NB4 (cell line): Measurements from ENCODE around the gene MYLK4.
A peak's percentile ranks its signal among the peaks of the same experiment; 100 is the strongest.

Experiments
- CTCF ChIP-seq: IDR thresholded peaks from one replicate; pipeline ENCODE4 v1.5.1; 2012; ENCODE audit warnings: low read depth, low read length
- POLR2A ChIP-seq: IDR thresholded peaks from 2 replicates; pipeline ENCODE4 v1.6.1; 2011; ENCODE audit warnings: mild to moderate bottlenecking; ENCODE audit not compliant: insufficient read length; ENCODE audit errors: extremely low read depth

GRCh38 chr6:2738373-2738979 is 12.2 kb downstream of the MYLK4 start:
- TF ChIP-seq CTCF (peak; percentile 93), POLR2A (no peak)
